ENCODE results near the gene PTGR3.

Gene PTGR3

GRCh38 chr18:75214766-75215510 lies 6.0 kb upstream of the PTGR3 start:
- no peak for DNase-seq (ENCODE audit: low read depth in 2 of 2)

GRCh38 chr18:75214332-75214690 lies 5.4 kb upstream of the PTGR3 start:
- no peak for DNase-seq (ENCODE audit: low read depth in 2 of 2)

DNA sequence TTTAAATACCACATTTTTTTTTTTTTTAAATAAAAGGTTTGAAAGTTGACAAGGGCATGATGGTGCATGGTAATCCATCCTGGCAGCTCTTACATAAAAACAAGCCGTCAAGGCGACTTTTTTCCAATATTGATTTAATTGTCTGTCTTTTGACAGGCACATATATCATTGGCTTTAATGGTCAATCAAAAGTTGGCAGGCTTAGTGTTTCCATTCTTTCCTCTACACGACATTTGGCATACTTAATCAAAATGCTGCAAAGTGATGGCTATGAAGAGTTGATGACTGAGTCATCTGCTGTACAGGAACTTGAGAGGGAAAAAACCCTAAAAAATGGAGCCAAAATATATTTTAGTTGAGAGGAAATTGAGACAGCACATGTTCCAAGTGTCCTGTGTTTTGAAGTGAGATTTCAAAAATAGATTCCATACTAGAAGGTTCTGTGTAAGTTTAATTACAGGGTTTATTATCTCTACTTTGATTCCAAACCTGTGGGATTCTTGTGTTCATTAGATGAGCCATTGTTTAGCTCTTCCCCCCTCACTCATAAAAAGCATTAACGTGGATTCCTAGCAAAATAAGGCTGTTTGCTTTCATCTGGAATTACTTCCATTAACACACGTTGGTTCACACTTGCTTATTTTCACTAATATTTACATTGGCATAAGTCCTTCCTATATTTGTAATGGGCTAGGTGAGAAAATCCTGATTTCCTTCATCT lies 4.8 kb upstream of the PTGR3 start:
- no peak for DNase-seq (ENCODE audit: low read depth in 2 of 2)

- no peak for DNase-seq (ENCODE audit: low read depth in 2 of 2)
Observed at GRCh38 chr18:75212751-75213090, 3.8 kb upstream of the PTGR3 start.

GRCh38 chr18:75211953-75212750 lies 3.2 kb upstream of the PTGR3 start:
- no peak for DNase-seq (ENCODE audit: low read depth in 2 of 2)

DNA sequence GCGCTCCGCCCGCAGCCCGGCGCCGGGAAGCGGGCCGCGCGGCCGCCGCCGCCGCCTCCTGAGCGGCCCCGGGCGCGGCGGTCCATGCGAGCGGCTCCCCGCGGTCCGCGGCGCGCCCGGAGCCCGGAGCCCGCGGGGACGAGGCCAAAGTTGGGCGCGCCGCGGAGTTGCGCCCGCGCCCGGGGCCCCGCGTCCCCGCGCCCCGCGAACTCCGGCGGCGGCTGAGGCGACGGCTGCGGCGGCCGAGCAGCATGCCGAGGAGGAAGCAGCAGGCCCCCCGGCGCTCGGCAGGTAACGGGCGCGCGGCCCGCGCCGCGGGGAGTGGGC lies 2.6 kb upstream of the PTGR3 start:
- no peak for DNase-seq (ENCODE audit: low read depth in 2 of 2)

DNA sequence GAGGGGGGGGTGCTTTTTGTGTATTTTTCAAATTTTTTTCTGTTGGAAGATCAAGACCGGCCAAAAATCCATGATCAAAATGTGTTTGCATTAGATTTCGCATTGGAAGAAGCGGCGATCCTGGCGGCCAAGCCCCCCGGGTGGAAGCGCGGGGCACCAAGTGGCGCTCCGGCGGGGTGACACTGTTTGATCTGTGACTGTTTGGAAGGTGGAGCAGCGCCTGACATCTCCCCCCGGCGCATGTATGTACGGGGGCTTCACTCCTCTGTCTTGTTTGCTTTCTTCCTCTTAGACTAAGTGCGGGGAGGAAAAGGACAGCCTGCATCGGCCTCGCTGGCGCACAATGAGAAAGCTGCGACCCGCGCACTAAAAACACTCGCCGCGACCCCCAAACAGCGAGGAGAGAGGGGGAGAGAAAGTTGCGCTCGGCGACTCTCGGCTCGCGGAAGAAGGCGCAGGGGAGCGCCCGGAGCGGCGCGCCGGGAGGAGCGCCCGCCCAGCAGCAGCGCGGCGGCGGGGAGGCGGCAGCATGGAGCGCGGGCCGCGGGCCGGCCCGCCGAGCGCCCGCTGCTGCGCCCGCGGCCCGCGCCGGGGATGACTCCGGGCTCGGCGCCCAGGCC lies 2.2 kb upstream of the PTGR3 start:
- DNase-seq (ENCODE audit: low read depth in 2 of 2): no peak

DNA sequence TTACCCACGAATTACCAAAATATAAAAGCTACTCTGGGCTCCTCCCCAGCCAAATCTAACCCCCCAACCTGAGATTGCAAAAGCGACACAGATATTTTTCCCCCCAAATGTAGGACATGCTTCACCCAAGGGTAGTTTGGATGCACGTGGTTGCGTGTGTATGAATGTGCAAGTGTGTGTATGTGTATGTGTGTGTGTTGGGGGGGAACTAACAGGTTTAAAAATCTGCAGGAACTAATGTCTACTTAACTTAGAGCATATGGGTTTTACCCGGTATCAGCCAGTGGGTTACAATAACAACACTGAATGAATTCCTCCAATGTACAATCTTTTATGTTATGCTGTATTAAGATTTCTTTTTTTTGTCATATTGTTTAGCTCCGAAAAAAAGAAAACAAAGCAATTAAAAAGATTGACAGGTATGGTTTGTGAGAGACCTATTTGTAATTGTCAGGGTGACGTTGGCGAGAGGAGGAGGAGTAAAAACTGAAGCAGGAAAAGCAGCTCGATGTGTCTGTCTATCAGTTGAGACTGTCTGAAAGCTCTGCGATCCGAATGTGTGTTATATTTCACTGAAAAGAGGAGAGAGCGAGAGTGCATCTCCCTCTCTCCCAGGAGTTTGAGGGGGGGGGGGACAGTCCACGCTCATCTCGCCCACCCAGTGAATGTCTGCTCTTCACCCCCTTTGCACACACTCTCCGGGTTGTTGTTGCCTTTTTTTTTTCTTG lies 1.5 kb upstream of the PTGR3 start, which contains the start of gene TSHZ1:
TSHZ1 (plus strand) TSS at position 524 of the 728 bp plus-strand sequence. CDS start 1,080 bp downstream, outside the sequence.
- peak in 1 of 2 donors; percentile 31 for DNase-seq (ENCODE audit: low read depth in 2 of 2)

DNA sequence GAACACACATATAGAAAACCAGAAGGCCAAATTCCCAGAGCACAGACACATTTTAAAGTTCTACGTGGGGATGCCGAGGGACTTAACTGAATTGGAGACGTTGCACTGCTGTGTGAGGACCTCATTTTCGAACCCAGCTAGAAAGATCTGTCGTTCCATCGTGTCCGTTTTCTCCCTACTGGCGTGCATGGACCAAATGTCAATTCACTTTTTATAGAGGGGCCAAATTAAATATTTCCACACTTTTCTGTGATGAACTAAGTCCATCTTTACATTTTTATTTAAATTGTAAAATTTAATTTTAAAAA lies 966 bp upstream of the PTGR3 start:
- DNase-seq (ENCODE audit: low read depth in 2 of 2): no peak

DNA sequence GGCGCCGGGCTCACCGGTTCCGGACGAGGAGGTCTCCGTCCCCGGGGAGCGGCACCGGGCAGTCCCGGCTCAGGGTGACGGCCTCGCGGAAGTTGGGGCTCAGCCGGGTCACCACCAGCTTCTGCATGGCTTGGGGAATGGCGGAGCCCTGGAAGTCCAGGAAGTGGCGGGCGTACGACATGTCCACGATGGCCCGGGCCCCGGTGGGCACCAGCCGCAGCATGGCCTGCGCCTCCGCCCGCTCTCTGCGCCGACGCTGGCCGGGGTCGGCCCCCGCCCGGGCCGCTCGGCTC lies 157 bp downstream of the PTGR3 start:
- no peak for DNase-seq (ENCODE audit: low read depth in 2 of 2)

- DNase-seq (ENCODE audit: low read depth in 2 of 2): peak in 1 of 2 donors; percentile 28
Observed at GRCh38 chr18:75208155-75208835, 644 bp downstream of the PTGR3 start.

DNA sequence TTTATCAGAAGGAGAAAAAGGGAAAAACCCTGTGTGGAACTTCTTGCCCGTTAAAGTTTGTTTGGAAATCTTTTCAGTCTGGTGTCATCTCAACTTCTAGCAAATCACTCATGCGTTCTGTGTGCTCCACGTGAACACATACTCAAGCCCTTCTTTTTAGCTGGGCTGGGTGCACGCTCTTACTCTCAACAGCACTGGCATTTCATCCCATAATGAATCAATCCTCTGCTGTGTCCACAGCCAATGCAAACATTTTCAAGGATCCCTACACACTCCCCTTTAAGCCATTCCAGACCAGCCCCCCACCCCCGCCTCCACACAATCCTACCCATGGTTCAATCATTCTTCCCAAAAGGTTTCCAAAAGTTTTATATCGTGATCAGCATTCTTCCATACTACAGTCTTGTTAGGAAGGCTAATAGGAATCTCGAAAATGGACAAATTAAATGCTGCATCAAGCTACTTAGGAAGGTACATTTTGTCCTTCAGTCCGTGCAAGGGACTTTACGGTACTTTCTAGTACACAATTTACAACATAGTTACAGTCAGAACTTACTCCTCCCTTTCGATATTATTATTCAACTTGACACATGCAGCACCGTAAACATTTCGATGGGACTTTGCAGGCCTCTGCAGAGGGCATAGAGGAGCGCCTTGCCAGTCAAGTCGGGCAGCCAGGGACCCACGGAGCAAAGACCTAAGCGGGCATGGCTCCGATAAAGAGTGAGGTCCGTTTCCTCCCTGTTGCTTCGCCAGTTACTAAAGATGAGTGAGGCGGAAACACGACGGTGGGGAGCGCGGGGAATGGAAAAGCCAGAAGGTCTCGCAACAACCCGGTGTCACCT lies 1.4 kb downstream of the PTGR3 start:
- no peak for DNase-seq (ENCODE audit: low read depth in 2 of 2)

DNA sequence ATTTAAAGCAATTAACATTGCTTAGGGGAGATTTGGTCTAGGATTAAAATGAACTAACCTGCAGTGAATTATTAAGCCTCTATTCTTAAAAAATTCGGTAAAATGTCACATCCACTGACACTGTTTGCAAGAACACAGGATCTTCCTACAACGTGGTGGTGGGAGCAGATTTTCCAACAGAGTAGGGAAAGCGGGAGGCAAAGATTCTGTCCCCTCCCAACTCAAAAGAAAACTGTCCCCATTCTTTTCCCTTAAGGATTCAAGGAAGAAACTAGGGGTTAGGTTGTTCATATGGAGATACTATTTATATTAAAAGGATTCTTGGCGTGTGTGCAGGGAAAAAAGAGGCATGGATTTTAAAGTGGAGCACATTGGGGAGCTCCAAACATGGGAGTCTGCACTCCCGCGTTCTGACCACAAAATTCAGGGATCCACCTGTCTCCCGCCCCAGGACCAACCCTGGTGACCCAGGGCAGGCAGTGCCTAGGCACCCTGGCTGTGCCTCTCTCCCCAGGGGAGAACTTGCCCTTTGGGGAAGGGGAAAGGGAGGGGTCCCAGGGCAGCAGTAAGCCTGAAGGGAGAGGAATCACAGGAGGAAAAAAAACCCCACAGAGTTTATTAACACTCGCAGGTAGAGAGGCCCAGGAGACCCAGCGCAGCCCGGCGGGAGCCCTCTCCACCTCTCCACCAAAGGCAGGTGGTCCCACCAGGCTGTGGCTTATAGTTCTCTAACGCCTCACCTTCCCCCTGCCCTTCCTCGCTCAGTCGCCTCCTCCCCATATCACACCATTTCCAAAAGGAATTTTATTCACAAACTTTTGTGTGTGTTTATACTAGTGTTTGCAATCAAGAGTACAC lies 2.3 kb downstream of the PTGR3 start:
- DNase-seq (ENCODE audit: low read depth in 2 of 2): no peak

DNA sequence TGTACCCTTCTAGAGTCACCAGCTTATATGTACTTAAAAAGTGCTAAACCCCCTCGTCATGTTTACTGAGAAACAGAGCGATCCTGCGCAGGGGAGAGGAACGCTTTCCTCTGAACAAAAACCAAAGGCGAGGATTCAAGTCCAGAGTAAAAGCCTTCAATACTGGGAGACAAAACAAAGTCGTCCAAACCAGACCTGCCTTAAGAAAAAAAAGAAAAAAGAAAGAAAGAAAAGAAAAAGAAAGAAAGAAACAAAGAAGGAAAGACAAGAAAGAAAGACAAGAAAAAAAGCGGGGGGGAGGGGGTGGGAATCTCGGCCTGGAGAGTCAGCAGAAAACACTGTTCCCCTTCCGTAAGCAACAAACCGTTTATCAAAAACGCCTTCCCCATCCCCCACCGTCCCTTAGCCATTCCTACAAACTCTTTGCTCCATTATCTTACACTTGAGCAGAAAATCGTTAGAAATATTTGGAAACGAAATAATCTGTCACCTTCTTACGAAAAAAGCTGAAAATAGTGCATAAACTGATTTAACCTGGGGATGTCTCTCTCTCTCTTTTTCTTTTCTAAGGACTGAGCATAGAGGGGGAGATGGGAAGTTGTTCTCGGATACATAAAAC lies 3.3 kb downstream of the PTGR3 start:
- DNase-seq (ENCODE audit: low read depth in 2 of 2): no peak

- DNase-seq (ENCODE audit: low read depth in 2 of 2): no peak
Observed at GRCh38 chr18:75204732-75205513, 4.0 kb downstream of the PTGR3 start.

GRCh38 chr18:75204269-75204731 lies 4.6 kb downstream of the PTGR3 start:
- DNase-seq (ENCODE audit: low read depth in 2 of 2): no peak

- no peak for DNase-seq (ENCODE audit: low read depth in 2 of 2)
Observed at GRCh38 chr18:75203416-75204268, 5.3 kb downstream of the PTGR3 start.

Measured in stimulated activated CD4-positive, alpha-beta T cell treated with anti-CD3 and anti-CD28 coated beads, Interleukin-1b, Interleukin-23, amount 100 ng/mL, for 4 hours (primary cell).